IMR-90 (cell line): Measurements from ENCODE around the gene TBC1D9B. TPM values are rescaled to one million over a fixed set of nuclear protein-coding genes. Genes with fewer than 3 reads are reported as not detected.

Experiments used
- ATAC-seq: fragments of 200-7000 bp; cut with Tn5 transposase; 2 replicates; pipeline ENCODE4 v1.9.1; 2020; ENCODE audit warnings: low read depth, mild to moderate bottlenecking, moderate library complexity
- BruUV-seq: library from RNA; stranded (reverse); fragments of 400-500 nt; replicated peaks from 2 replicates; lab custom pipeline; 2021; lab: Mats Ljungman, UMichigan
- CTCF ChIA-PET: fragments of 300-600 bp; formaldehyde crosslinking; extraction: SDS; loops from one replicate; lab custom pipeline; 2021; ENCODE audit warnings: antibody characterized with exemption; lab: Yijun Ruan, JAX
- POLR2A ChIA-PET: fragments of 300-600 bp; sonication (Branson Sonifier 250); formaldehyde crosslinking; loops from one replicate; lab custom pipeline; 2022; ENCODE audit warnings: antibody characterized with exemption; ENCODE audit not compliant: unreplicated experiment; lab: Charles Lee
- DNase-seq: peaks from one replicate; pipeline ENCODE4 v3.0.0; 2013
- H2AFZ ChIP-seq: replicated peaks from 2 replicates; pipeline ENCODE3; 2013; ENCODE audit warnings: low read length, mild to moderate bottlenecking; ENCODE audit not compliant: poor library complexity
- H2AK5ac ChIP-seq: 2 replicates; pipeline ENCODE4 v1.6.1; 2013; ENCODE audit warnings: low read depth, low read length, inconsistent platforms
- H2AK9ac ChIP-seq: replicated peaks from 2 replicates; pipeline ENCODE3; 2013; ENCODE audit warnings: mild to moderate bottlenecking, low read depth, low read length, moderate library complexity; ENCODE audit not compliant: poor library complexity
- H2BK120ac ChIP-seq: 2 replicates; pipeline ENCODE4 v1.6.1; 2013; ENCODE audit warnings: low read depth, low read length, inconsistent platforms
- H2BK15ac ChIP-seq: 3 replicates; pipeline ENCODE4 v1.6.1; 2013; ENCODE audit warnings: low read depth, low read length, inconsistent platforms
- H2BK20ac ChIP-seq: 2 replicates; pipeline ENCODE4 v1.6.1; 2013; ENCODE audit warnings: low read depth, mild to moderate bottlenecking, inconsistent platforms, low read length, moderate library complexity
- H2BK5ac ChIP-seq: 2 replicates; pipeline ENCODE4 v1.6.1; 2013; ENCODE audit warnings: mild to moderate bottlenecking, low read depth, low read length, inconsistent platforms; ENCODE audit not compliant: poor library complexity, severe bottlenecking
- H3K14ac ChIP-seq: replicated peaks from 2 replicates; pipeline ENCODE4 v1.6.1; 2013; ENCODE audit warnings: low read depth, low read length, inconsistent platforms
- H3K18ac ChIP-seq: 2 replicates; pipeline ENCODE4 v1.6.1; 2013; ENCODE audit warnings: low read depth, low read length, control low read depth
- H3K23ac ChIP-seq: 2 replicates; pipeline ENCODE4 v1.6.1; 2013; ENCODE audit warnings: low read depth, low read length, inconsistent platforms
- H3K27ac ChIP-seq: 2 replicates; pipeline ENCODE4 v1.5.1; 2013; ENCODE audit warnings: mild to moderate bottlenecking, control low read depth, low read length; ENCODE audit not compliant: insufficient read depth
- H3K27me3 ChIP-seq: 2 replicates; pipeline ENCODE4 v1.6.1; 2013; ENCODE audit warnings: low read length; ENCODE audit not compliant: control insufficient read depth, insufficient read depth
- H3K36me3 ChIP-seq: 2 replicates; pipeline ENCODE4 v1.6.1; 2013; ENCODE audit warnings: low read length, mixed read lengths; ENCODE audit not compliant: control insufficient read depth, insufficient read depth
- H3K4ac ChIP-seq: 2 replicates; pipeline ENCODE4 v1.6.1; 2013; ENCODE audit warnings: low read depth, low read length, inconsistent platforms
- H3K4me1 ChIP-seq: 2 replicates; pipeline ENCODE4 v1.6.1; 2013; ENCODE audit warnings: low read length, mixed read lengths; ENCODE audit not compliant: control insufficient read depth, insufficient read depth
- H3K4me2 ChIP-seq: 2 replicates; pipeline ENCODE4 v1.6.1; 2013; ENCODE audit warnings: low read depth, mild to moderate bottlenecking, control low read depth, low read length, moderate library complexity
- H3K4me3 ChIP-seq: 2 replicates; pipeline ENCODE4 v1.5.1; 2013; ENCODE audit warnings: low read depth, mild to moderate bottlenecking, control low read depth, low read length, moderate library complexity; ENCODE audit not compliant: insufficient read depth
- H3K56ac ChIP-seq: 2 replicates; pipeline ENCODE4 v1.6.1; 2013; ENCODE audit warnings: low read length, inconsistent platforms; ENCODE audit not compliant: insufficient read depth; ENCODE audit errors: extremely low read depth
- H3K79me1 ChIP-seq, 2 experiments: 2 replicates each; pipeline ENCODE4 v1.6.1; 2013; ENCODE audit warnings: low read length in 2 of 2, inconsistent platforms in 1 of 2, low read depth in 1 of 2
- H3K9ac ChIP-seq: 2 replicates; pipeline ENCODE4 v1.6.1; 2013; ENCODE audit warnings: low read depth, low read length, control low read depth
- H3K9me1 ChIP-seq: 2 replicates; pipeline ENCODE4 v1.6.1; 2013; ENCODE audit warnings: low read length, inconsistent platforms; ENCODE audit not compliant: insufficient read depth
- H3K9me3 ChIP-seq: 2 replicates; pipeline ENCODE4 v1.6.1; 2013; ENCODE audit warnings: low read length; ENCODE audit not compliant: control insufficient read depth, insufficient read depth
- H4K20me1 ChIP-seq: 2 replicates; pipeline ENCODE4 v1.6.1; 2013; ENCODE audit warnings: low read length, inconsistent platforms; ENCODE audit not compliant: insufficient read depth
- H4K5ac ChIP-seq: 2 replicates; pipeline ENCODE4 v1.6.1; 2013; ENCODE audit warnings: mild to moderate bottlenecking, low read depth, low read length, control low read depth
- H4K8ac ChIP-seq, 2 experiments: 2 replicates each; pipeline ENCODE4 v1.6.1; 2013; ENCODE audit warnings: low read depth in 2 of 2, low read length in 2 of 2, control low read depth in 1 of 2, inconsistent platforms in 1 of 2
- H4K91ac ChIP-seq: 2 replicates; pipeline ENCODE4 v1.6.1; 2013; ENCODE audit warnings: low read depth, low read length, inconsistent platforms; ENCODE audit not compliant: insufficient read depth
- BHLHE40 ChIP-seq: fragments of 150-350 bp; IDR thresholded peaks from 2 replicates; pipeline ENCODE4 v1.6.1; 2016; ENCODE audit warnings: mild to moderate bottlenecking, low read depth, low read length
- FOS ChIP-seq: fragments of 150-350 bp; IDR thresholded peaks from 2 replicates; pipeline ENCODE4 v1.6.1; 2016; ENCODE audit warnings: low read depth, low read length
- MAFK ChIP-seq: IDR thresholded peaks from 2 replicates; pipeline ENCODE4 v1.6.1; 2012; ENCODE audit warnings: low read depth, low read length, improper control_type of control experiment
- MAZ ChIP-seq: IDR thresholded peaks from 2 replicates; pipeline ENCODE4 v1.6.1; 2012; ENCODE audit warnings: low read depth, mild to moderate bottlenecking, low read length, improper control_type of control experiment, moderate library complexity, borderline replicate concordance
- MXI1 ChIP-seq: IDR thresholded peaks from 2 replicates; pipeline ENCODE4 v1.6.1; 2012; ENCODE audit warnings: low read depth, mild to moderate bottlenecking, low read length, moderate library complexity, borderline replicate concordance
- RAD21 ChIP-seq: IDR thresholded peaks from 2 replicates; pipeline ENCODE4 v1.6.1; 2012; ENCODE audit warnings: low read length, improper control_type of control experiment
- RCOR1 ChIP-seq: IDR thresholded peaks from 2 replicates; pipeline ENCODE4 v1.6.1; 2012; ENCODE audit warnings: mild to moderate bottlenecking, low read length, improper control_type of control experiment; ENCODE audit not compliant: insufficient replicate concordance
- SMC3 ChIP-seq: fragments of 150-350 bp; IDR thresholded peaks from 2 replicates; pipeline ENCODE4 v1.6.1; 2016; ENCODE audit warnings: low read depth, mild to moderate bottlenecking, antibody characterized with exemption, low read length, moderate library complexity
- WGBS, 2 experiments: methylation state at CpG; one replicate each; pipeline versions ENCODE4 v1.1.5 to v1.1.7; 2013; ENCODE audit warnings: missing lambda C conversion rate in 2 of 2; ENCODE audit not compliant: insufficient read length in 1 of 2; ENCODE audit errors: extremely low coverage in 2 of 2; 5-methylcytosine and 5-hydroxymethylcytosine counted together
- dilution Hi-C: fragments of 300-500 bp; cut with HindIII; formaldehyde crosslinking; loops from one replicate; pipeline ENCODE4 v1.14.3; 2018; ENCODE audit warnings: low sequenced_read_pairs; ENCODE audit not compliant: unreplicated experiment
- in situ Hi-C: fragments of 300-500 bp; cut with MboI; formaldehyde crosslinking; loops from 3 replicates; pipeline ENCODE4 v1.14.3; 2019; ENCODE audit warnings: low sequenced_read_pairs, inconsistent platforms, mixed read lengths
- intact Hi-C: fragments of 100-400 bp; cut with micrococcal nuclease; formaldehyde crosslinking; loops from 2 replicates; pipeline ENCODE4 v1.10.0; 2022
- polyA plus RNA-seq, 3 experiments: library from polyadenylated mRNA; depleted of rRNA; stranded (reverse); fragments of >200 nt; gene quantifications; 2 replicates each; pipeline ENCODE4 v1.2.3, GENCODE V29; 2012; ENCODE audit warnings: low replicate concordance in 1 of 3
- total RNA-seq: library from RNA; depleted of rRNA; stranded (reverse); fragments of >200 nt; gene quantifications from 2 replicates; pipeline ENCODE4 v1.2.3, GENCODE V29; 2012
- TF ChIP-seq, protein P1 (sequence below): fragments of 150-350 bp; IDR thresholded peaks from 2 replicates; pipeline ENCODE4 v1.6.1; 2017; ENCODE audit warnings: mild to moderate bottlenecking, antibody characterized with exemption, low read length, low read depth

The TBC1D9B gene
- total and polyA plus RNA-seq, 2 of the 4 experiments (the other 2 are of a cell fraction): 58.6 to 78.1 TPM

- dilution Hi-C loops: no loop called here
- TF ChIP-seq MXI1 (no peak), RCOR1 (no peak), FOS (no peak), MAZ (no peak), RAD21 (no peak), SMC3 (no peak), BHLHE40 (no peak), MAFK (no peak)
- TF ChIP-seq, protein P1, sequence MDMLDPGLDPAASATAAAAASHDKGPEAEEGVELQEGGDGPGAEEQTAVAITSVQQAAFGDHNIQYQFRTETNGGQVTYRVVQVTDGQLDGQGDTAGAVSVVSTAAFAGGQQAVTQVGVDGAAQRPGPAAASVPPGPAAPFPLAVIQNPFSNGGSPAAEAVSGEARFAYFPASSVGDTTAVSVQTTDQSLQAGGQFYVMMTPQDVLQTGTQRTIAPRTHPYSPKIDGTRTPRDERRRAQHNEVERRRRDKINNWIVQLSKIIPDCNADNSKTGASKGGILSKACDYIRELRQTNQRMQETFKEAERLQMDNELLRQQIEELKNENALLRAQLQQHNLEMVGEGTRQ: no peak
- Histone ChIP-seq H3K27me3 (no peaks in the 10 kb centered on the region), H3K27ac (no peak overlapping the region), H2BK5ac (no peak overlapping the region), H2AK5ac (no peak overlapping the region), H4K20me1 (no peaks in the 10 kb centered on the region), H3K14ac (no peak overlapping the region), H3K23ac (no peak overlapping the region), H3K9ac (no peak overlapping the region), H3K18ac (no peak overlapping the region), H3K4me3 (no peak overlapping the region), H4K8ac (no peak overlapping the region), H2BK120ac (no peak overlapping the region), H2BK20ac (no peak overlapping the region), H3K4me1 (no peaks in the 10 kb centered on the region), H3K36me3 (no peaks in the 10 kb centered on the region), H4K91ac (no peak overlapping the region), H3K79me1 (no peaks in the 10 kb centered on the region), H4K5ac (no peak overlapping the region), H3K4me2 (no peak overlapping the region), H3K9me1 (no peaks in the 10 kb centered on the region), H2BK15ac (no peak overlapping the region), H2AFZ (no peak overlapping the region), H2AK9ac (no peak overlapping the region), H3K4ac (no peak overlapping the region), H3K56ac (no peak overlapping the region), H3K9me3 (no peaks in the 10 kb centered on the region)
- in situ Hi-C loops: no loop called here
- DNase-seq (no peak), ATAC-seq (no peak)
- ChIA-PET CTCF (no interaction called here), POLR2A (no interaction called here)
- BruUV-seq: no TSS peak
- 100% methylated on average over 1 of the region's 13 CpGs; no CpG with 5 or more reads in 1 of the 2 experiments for WGBS, 2 experiments
- intact Hi-C loops: no loop called here
Measured at GRCh38 chr5:179936976-179937681, 29.4 kb upstream of the TBC1D9B start.
